ENCODE data around the gene TMIGD3. TPM values are rescaled to one million over a fixed set of nuclear protein-coding genes. Genes with fewer than 3 reads are reported as not detected.

TMIGD3 gene
- total RNA-seq, 1 experiment from 2014 or later, result not detected

GRCh38 chr1:111474521-111474920 lies 28.9 kb downstream of the TMIGD3 start:
- TF ChIP-seq ZNF512 (CRISPR knock-in tag; IDR thresholded peaks at IDR 0.05; ENCODE audit: borderline replicate concordance) (no peak), SMAD3 (CRISPR knock-in tag; IDR thresholded peaks at IDR 0.05; ENCODE audit: borderline replicate concordance) (no peak), ZNF317 (CRISPR knock-in tag; IDR thresholded peaks at IDR 0.05; ENCODE audit: borderline replicate concordance, low read depth) (no peak), SP1 (CRISPR knock-in tag; conservative IDR thresholded peaks at IDR 0.05) (no peak), CDX4 (CRISPR knock-in tag; IDR thresholded peaks at IDR 0.05; ENCODE audit: borderline replicate concordance) (no peak), GTF2I (CRISPR knock-in tag; conservative IDR thresholded peaks at IDR 0.05) (no peak), ZNF263 (CRISPR knock-in tag; IDR thresholded peaks at IDR 0.05; ENCODE audit: low read depth) (no peak), E2F1 (CRISPR knock-in tag; IDR thresholded peaks at IDR 0.05) (no peak), ZBTB21 (CRISPR knock-in tag; IDR thresholded peaks at IDR 0.05; ENCODE audit: borderline replicate concordance) (no peak), CREB1 (CRISPR knock-in tag; IDR thresholded peaks at IDR 0.05) (no peak), ZNF232 (CRISPR knock-in tag; IDR thresholded peaks at IDR 0.05) (no peak), CBFB (CRISPR knock-in tag; IDR thresholded peaks at IDR 0.05; ENCODE audit: low read depth) (no peak), STAT6 (CRISPR knock-in tag; conservative IDR thresholded peaks at IDR 0.05; ENCODE audit: low read depth) (no peak)
- ChIA-PET POLR2A (no interaction called here), CTCF (interaction anchor here (1.0 to 1.3 kb wide), 2 partner anchors 33 to 855 kb away, joined by 3 to 4 read pairs; no protein-coding TSS in a partner anchor)
- no peaks in the 10 kb centered on the region for H3K27me3 Mint-ChIP-seq (ENCODE audit: low read depth)
- H3K27ac Mint-ChIP-seq, result no peak overlapping the region
- H3K9me3 Mint-ChIP-seq, result no peaks in the 10 kb centered on the region
- ATAC-seq, result no peak
- no peaks in the 10 kb centered on the region for H3K36me3 Mint-ChIP-seq
- no peak overlapping the region for H3K4me3 Mint-ChIP-seq
- H3K4me1 Mint-ChIP-seq, result 0 out of 2 replicates have a peak, but pooled peaks cover 2% of the 10 kb centered on the region
- no peak for DNase-seq (ENCODE audit: low spot score)

GRCh38 chr1:111474106-111474505 lies 29.3 kb downstream of the TMIGD3 start:
- CTCF ChIA-PET, result interaction anchor here (1.0 kb wide), 1 partner anchor 854 kb away, joined by 3 read pairs; no protein-coding TSS in a partner anchor
- POLR2A ChIA-PET, result no interaction called here
- H3K27me3 Mint-ChIP-seq (ENCODE audit: low read depth), result no peaks in the 10 kb centered on the region
- no peaks in the 10 kb centered on the region for H3K9me3 Mint-ChIP-seq
- DNase-seq (ENCODE audit: low spot score) (no peak), ATAC-seq (no peak)
- no peaks in the 10 kb centered on the region for H3K36me3 Mint-ChIP-seq
- H3K4me3 Mint-ChIP-seq, result no peak overlapping the region
- 0 out of 2 replicates have a peak, but pooled peaks cover 2% of the 10 kb centered on the region for H3K4me1 Mint-ChIP-seq
- no peak overlapping the region for H3K27ac Mint-ChIP-seq
- TF ChIP-seq EMX1 (CRISPR knock-in tag; IDR thresholded peaks at IDR 0.05), result no peak
- TF ChIP-seq ZNF425 (CRISPR knock-in tag; conservative IDR thresholded peaks at IDR 0.05), result no peak
- TF ChIP-seq PRDM15 (CRISPR knock-in tag; IDR thresholded peaks at IDR 0.05), result no peak
- TF ChIP-seq ZNF532 (CRISPR knock-in tag; IDR thresholded peaks at IDR 0.05; ENCODE audit: borderline replicate concordance), result no peak
- TF ChIP-seq JUN (CRISPR knock-in tag; IDR thresholded peaks at IDR 0.05), result no peak
- TF ChIP-seq ETV6 (CRISPR knock-in tag; IDR thresholded peaks at IDR 0.05), result no peak
